ENCODE measurements around the gene ATP8A2. TPM values are rescaled to one million over a fixed set of nuclear protein-coding genes. Genes with fewer than 3 reads are reported as not detected.

ATP8A2 gene
- total RNA-seq, 1 donor = 0.72 TPM

- H4K20me1 ChIP-seq (ENCODE audit: insufficient read depth, low read length) = no peaks in the 10 kb centered on the region
- H3K9me3 ChIP-seq (ENCODE audit: low read depth, low read length) = no peaks in the 10 kb centered on the region
- H3K4me1 ChIP-seq (ENCODE audit: insufficient read depth, low read length) = no peaks in the 10 kb centered on the region
- no peak overlapping the region for H2AFZ ChIP-seq (ENCODE audit: low read length)
- H3K4me3 ChIP-seq (ENCODE audit: insufficient read depth, low read length) = no peak overlapping the region
- no peak for DNase-seq (ENCODE audit: insufficient read length, low spot score, missing footprints)
- no peaks in the 10 kb centered on the region for H3K36me3 ChIP-seq (ENCODE audit: insufficient read depth, low read length)
- H3K79me2 ChIP-seq (ENCODE audit: insufficient read depth, low read length) = no peaks in the 10 kb centered on the region
- no peaks in the 10 kb centered on the region for H3K27me3 ChIP-seq (ENCODE audit: insufficient read depth, low read length)
- no peak overlapping the region for H3K4me2 ChIP-seq (ENCODE audit: insufficient read depth, low read length)
- no peak overlapping the region for H3K27ac ChIP-seq (ENCODE audit: low read depth, low read length)
- no peak for TF ChIP-seq CTCF (IDR thresholded peaks at IDR 0.05; ENCODE audit: extremely low read depth, low read depth, low read length)
These were observed 594.3 kb downstream of the ATP8A2 start for GRCh38 chr13:25966086-25966485.

- H3K4me3 ChIP-seq (ENCODE audit: insufficient read depth, low read length) = no peak overlapping the region
- H4K20me1 ChIP-seq (ENCODE audit: insufficient read depth, low read length) = no peaks in the 10 kb centered on the region
- no peak overlapping the region for H2AFZ ChIP-seq (ENCODE audit: low read length)
- no peaks in the 10 kb centered on the region for H3K9me3 ChIP-seq (ENCODE audit: low read depth, low read length)
- no peaks in the 10 kb centered on the region for H3K79me2 ChIP-seq (ENCODE audit: insufficient read depth, low read length)
- no peak for DNase-seq (ENCODE audit: insufficient read length, low spot score, missing footprints)
- no peaks in the 10 kb centered on the region for H3K4me1 ChIP-seq (ENCODE audit: insufficient read depth, low read length)
- H3K27me3 ChIP-seq (ENCODE audit: insufficient read depth, low read length) = no peaks in the 10 kb centered on the region
- H3K27ac ChIP-seq (ENCODE audit: low read depth, low read length) = no peak overlapping the region
- no peaks in the 10 kb centered on the region for H3K36me3 ChIP-seq (ENCODE audit: insufficient read depth, low read length)
- TF ChIP-seq CTCF (IDR thresholded peaks at IDR 0.05; ENCODE audit: extremely low read depth, low read depth, low read length) = no peak
- no peak overlapping the region for H3K4me2 ChIP-seq (ENCODE audit: insufficient read depth, low read length)
These were observed 595.4 kb downstream of the ATP8A2 start for GRCh38 chr13:25967144-25967543.

GRCh38 chr13:25971047-25971446 lies 599.3 kb downstream of the ATP8A2 start:
- H3K27ac ChIP-seq (ENCODE audit: low read depth, low read length) = no peak overlapping the region
- no peaks in the 10 kb centered on the region for H3K4me1 ChIP-seq (ENCODE audit: insufficient read depth, low read length)
- TF ChIP-seq CTCF (IDR thresholded peaks at IDR 0.05; ENCODE audit: extremely low read depth, low read depth, low read length) = no peak
- no peaks in the 10 kb centered on the region for H3K9me3 ChIP-seq (ENCODE audit: low read depth, low read length)
- no peaks in the 10 kb centered on the region for H4K20me1 ChIP-seq (ENCODE audit: insufficient read depth, low read length)
- no peak overlapping the region for H2AFZ ChIP-seq (ENCODE audit: low read length)
- no peaks in the 10 kb centered on the region for H3K36me3 ChIP-seq (ENCODE audit: insufficient read depth, low read length)
- H3K4me2 ChIP-seq (ENCODE audit: insufficient read depth, low read length) = no peak overlapping the region
- no peaks in the 10 kb centered on the region for H3K27me3 ChIP-seq (ENCODE audit: insufficient read depth, low read length)
- no peaks in the 10 kb centered on the region for H3K79me2 ChIP-seq (ENCODE audit: insufficient read depth, low read length)
- no peak overlapping the region for H3K4me3 ChIP-seq (ENCODE audit: insufficient read depth, low read length)
- no peak for DNase-seq (ENCODE audit: insufficient read length, low spot score, missing footprints)

GRCh38 chr13:25971459-25972145 lies 599.8 kb downstream of the ATP8A2 start:
- H3K9me3 ChIP-seq (ENCODE audit: low read depth, low read length) = no peaks in the 10 kb centered on the region
- H2AFZ ChIP-seq (ENCODE audit: low read length) = no peak overlapping the region
- no peak overlapping the region for H3K4me3 ChIP-seq (ENCODE audit: insufficient read depth, low read length)
- H3K4me2 ChIP-seq (ENCODE audit: insufficient read depth, low read length) = no peak overlapping the region
- H3K27me3 ChIP-seq (ENCODE audit: insufficient read depth, low read length) = no peaks in the 10 kb centered on the region
- DNase-seq (ENCODE audit: insufficient read length, low spot score, missing footprints) = no peak
- TF ChIP-seq CTCF (IDR thresholded peaks at IDR 0.05; ENCODE audit: extremely low read depth, low read depth, low read length) = no peak
- H4K20me1 ChIP-seq (ENCODE audit: insufficient read depth, low read length) = no peaks in the 10 kb centered on the region
- H3K36me3 ChIP-seq (ENCODE audit: insufficient read depth, low read length) = no peaks in the 10 kb centered on the region
- no peaks in the 10 kb centered on the region for H3K79me2 ChIP-seq (ENCODE audit: insufficient read depth, low read length)
- H3K4me1 ChIP-seq (ENCODE audit: insufficient read depth, low read length) = no peaks in the 10 kb centered on the region
- H3K27ac ChIP-seq (ENCODE audit: low read depth, low read length) = no peak overlapping the region

Measured in osteoblast (primary cell).